ENCODE measurements around the gene REC8. TPM values are rescaled to one million over a fixed set of nuclear protein-coding genes. Genes with fewer than 3 reads are reported as not detected.

REC8 gene
- total and polyA plus RNA-seq, 2 of the 13 experiments (the other 11 are each of a cell fraction or from before 2014, with no cell fraction given), result 3.4 to 14.7 TPM

DNA sequence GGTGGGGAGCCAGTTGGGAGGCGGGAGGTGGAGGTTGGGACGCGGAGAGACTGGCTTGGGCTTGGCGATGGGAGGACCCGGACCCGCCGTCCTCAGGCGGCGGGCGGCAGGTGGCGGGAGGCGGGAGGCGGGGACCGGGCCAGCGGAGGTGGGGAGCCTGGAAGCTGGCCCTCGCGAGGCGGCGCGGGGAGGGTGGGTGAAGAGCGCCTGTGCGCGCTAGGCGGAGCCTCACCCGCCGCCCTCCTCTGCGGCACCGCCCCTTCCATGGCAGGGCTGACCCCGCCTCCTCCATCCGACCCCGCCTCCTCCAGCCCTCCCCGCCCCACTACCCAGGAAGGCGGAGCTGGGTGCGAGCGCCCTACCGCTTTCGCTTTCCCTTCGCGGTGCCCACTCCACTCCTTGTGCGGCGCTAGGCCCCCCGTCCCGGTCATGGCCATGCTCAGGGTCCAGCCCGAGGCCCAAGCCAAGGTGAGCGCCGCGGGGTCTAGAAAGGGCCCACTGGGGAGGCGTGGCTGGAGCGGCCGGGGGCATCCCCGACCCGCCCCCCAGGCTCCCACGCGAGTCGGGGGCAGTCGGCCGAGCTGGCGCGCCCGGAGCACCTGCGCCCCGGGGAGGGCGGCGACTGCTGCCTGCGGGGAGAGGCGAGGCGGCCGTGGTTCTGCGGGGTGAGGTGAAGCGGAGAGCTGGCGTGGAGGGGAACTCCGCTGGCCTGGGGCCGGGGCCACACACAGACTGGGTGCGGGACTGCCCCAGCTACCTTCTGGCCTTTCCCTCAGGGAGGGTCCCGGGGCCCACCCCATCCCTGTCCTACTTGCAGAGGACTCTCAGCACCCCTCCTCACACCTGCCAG is 35.8 kb upstream of the REC8 start, which contains the start of gene PSME1 (continued):
- TF ChIP-seq E2F1 (CRISPR knock-in tag; IDR thresholded peaks at IDR 0.05) (peak; percentile 57; the same call in 1 of the 2 replicates), KLF16 (CRISPR knock-in tag; IDR thresholded peaks at IDR 0.05) (peak in 1 of 2 experiments; percentile 93; a peak in 2 of 4 replicates), MIER2 (CRISPR knock-in tag; IDR thresholded peaks at IDR 0.05) (peak; percentile 66; the same call in 1 of the 2 replicates), NFYB (CRISPR knock-in tag; IDR thresholded peaks at IDR 0.05) (no peak), MAFF (IDR thresholded peaks at IDR 0.05; ENCODE audit: low read depth, low read length) (no peak), POLR2A (IDR thresholded peaks at IDR 0.05; ENCODE audit: insufficient read depth in 1 of 2, low read depth in 2 of 2, low read length in 2 of 2) (peak in 1 of 2 experiments; percentile 31; a peak in 1 of 4 replicates), RFXANK (CRISPR knock-in tag; IDR thresholded peaks at IDR 0.05) (peak; percentile 68), EP300 (IDR thresholded peaks at IDR 0.05; ENCODE audit: low read depth in 2 of 2, low read length in 2 of 2) (peak; percentile 23 to 43; a peak in 1 of 4 replicates), EP300 (CRISPR knock-in tag; IDR thresholded peaks at IDR 0.05; ENCODE audit: borderline replicate concordance) (no peak), ZFP90 (CRISPR knock-in tag; IDR thresholded peaks at IDR 0.05; ENCODE audit: borderline replicate concordance) (peak; percentile 93), ZNF569 (CRISPR knock-in tag; IDR thresholded peaks at IDR 0.05; ENCODE audit: borderline replicate concordance) (peak; percentile 19; the same call in 1 of the 2 replicates), ZNF546 (CRISPR knock-in tag; conservative IDR thresholded peaks at IDR 0.05) (peak; percentile 77), PHF8 (CRISPR knock-in tag; IDR thresholded peaks at IDR 0.05) (peak; percentile 96), ZNF124 (CRISPR knock-in tag; IDR thresholded peaks at IDR 0.05) (no peak), PTBP1 (IDR thresholded peaks at IDR 0.05; ENCODE audit: low read depth, low read length, poor library complexity, severe bottlenecking) (peak; percentile 76), PPARG (CRISPR knock-in tag; conservative IDR thresholded peaks at IDR 0.05) (peak; percentile 43), ZBTB3 (CRISPR knock-in tag; IDR thresholded peaks at IDR 0.05; ENCODE audit: borderline replicate concordance, low read depth) (peak; percentile 43; the same call in 1 of the 2 replicates), MTA3 (CRISPR knock-in tag; IDR thresholded peaks at IDR 0.05) (no peak), ZNF354B (CRISPR knock-in tag; IDR thresholded peaks at IDR 0.05) (no peak; the same call in 1 of the 2 replicates), ZNF326 (CRISPR knock-in tag; IDR thresholded peaks at IDR 0.05; ENCODE audit: borderline replicate concordance) (no peak; the same call in 1 of the 2 replicates), ZNF550 (CRISPR knock-in tag; IDR thresholded peaks at IDR 0.05; ENCODE audit: borderline replicate concordance) (peak; percentile 72; the same call in 1 of the 2 replicates), ERF (CRISPR knock-in tag; IDR thresholded peaks at IDR 0.05) (peak; percentile 84), JUNB (CRISPR knock-in tag; IDR thresholded peaks at IDR 0.05; ENCODE audit: borderline replicate concordance) (no peak)
- TF ChIP-seq, protein P1, sequence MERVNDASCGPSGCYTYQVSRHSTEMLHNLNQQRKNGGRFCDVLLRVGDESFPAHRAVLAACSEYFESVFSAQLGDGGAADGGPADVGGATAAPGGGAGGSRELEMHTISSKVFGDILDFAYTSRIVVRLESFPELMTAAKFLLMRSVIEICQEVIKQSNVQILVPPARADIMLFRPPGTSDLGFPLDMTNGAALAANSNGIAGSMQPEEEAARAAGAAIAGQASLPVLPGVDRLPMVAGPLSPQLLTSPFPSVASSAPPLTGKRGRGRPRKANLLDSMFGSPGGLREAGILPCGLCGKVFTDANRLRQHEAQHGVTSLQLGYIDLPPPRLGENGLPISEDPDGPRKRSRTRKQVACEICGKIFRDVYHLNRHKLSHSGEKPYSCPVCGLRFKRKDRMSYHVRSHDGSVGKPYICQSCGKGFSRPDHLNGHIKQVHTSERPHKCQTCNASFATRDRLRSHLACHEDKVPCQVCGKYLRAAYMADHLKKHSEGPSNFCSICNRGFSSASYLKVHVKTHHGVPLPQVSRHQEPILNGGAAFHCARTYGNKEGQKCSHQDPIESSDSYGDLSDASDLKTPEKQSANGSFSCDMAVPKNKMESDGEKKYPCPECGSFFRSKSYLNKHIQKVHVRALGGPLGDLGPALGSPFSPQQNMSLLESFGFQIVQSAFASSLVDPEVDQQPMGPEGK (CRISPR knock-in tag; IDR thresholded peaks at IDR 0.05), result peak; percentile 98
- TF ChIP-seq, protein P2, sequence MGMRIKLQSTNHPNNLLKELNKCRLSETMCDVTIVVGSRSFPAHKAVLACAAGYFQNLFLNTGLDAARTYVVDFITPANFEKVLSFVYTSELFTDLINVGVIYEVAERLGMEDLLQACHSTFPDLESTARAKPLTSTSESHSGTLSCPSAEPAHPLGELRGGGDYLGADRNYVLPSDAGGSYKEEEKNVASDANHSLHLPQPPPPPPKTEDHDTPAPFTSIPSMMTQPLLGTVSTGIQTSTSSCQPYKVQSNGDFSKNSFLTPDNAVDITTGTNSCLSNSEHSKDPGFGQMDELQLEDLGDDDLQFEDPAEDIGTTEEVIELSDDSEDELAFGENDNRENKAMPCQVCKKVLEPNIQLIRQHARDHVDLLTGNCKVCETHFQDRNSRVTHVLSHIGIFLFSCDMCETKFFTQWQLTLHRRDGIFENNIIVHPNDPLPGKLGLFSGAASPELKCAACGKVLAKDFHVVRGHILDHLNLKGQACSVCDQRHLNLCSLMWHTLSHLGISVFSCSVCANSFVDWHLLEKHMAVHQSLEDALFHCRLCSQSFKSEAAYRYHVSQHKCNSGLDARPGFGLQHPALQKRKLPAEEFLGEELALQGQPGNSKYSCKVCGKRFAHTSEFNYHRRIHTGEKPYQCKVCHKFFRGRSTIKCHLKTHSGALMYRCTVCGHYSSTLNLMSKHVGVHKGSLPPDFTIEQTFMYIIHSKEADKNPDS (CRISPR knock-in tag; IDR thresholded peaks at IDR 0.05), result no peak

Measured in HepG2 (cell line).